GM19438 (cell line): Measurements from ENCODE around the gene ANKRD10.

ENCODE experiments used
- ATAC-seq: cut with Tn5 transposase; IDR thresholded peaks from one replicate; pipeline ENCODE4 v1.9.1; 2021; ENCODE audit warnings: low read depth; ENCODE audit not compliant: unreplicated experiment

Gene ANKRD10

GRCh38 chr13:110945928-110946570, 31.2 kb upstream of the ANKRD10 start:
- ATAC-seq = no peak

GRCh38 chr13:110944968-110945927, 30.4 kb upstream of the ANKRD10 start:
- ATAC-seq = no peak

- ATAC-seq = no peak
These were observed 29.5 kb upstream of the ANKRD10 start for GRCh38 chr13:110944121-110944967.

GRCh38 chr13:110942248-110942981, 27.5 kb upstream of the ANKRD10 start:
- peak; percentile 78 for ATAC-seq

- ATAC-seq = no peak
These were observed 24.0 kb upstream of the ANKRD10 start for GRCh38 chr13:110938662-110939421.

GRCh38 chr13:110937511-110938285, 22.8 kb upstream of the ANKRD10 start:
- ATAC-seq = no peak

GRCh38 chr13:110936519-110936918, 21.6 kb upstream of the ANKRD10 start:
- ATAC-seq = no peak

- ATAC-seq = no peak
These were observed 17.7 kb upstream of the ANKRD10 start for GRCh38 chr13:110932588-110932987.

GRCh38 chr13:110929104-110929777, 14.4 kb upstream of the ANKRD10 start:
- ATAC-seq = no peak

GRCh38 chr13:110925023-110925612, 10.2 kb upstream of the ANKRD10 start:
- ATAC-seq = no peak

- no peak for ATAC-seq
These were observed 9.7 kb upstream of the ANKRD10 start for GRCh38 chr13:110924639-110924934.

GRCh38 chr13:110923777-110924638, 9.1 kb upstream of the ANKRD10 start:
- ATAC-seq = no peak

GRCh38 chr13:110923086-110923485, 8.2 kb upstream of the ANKRD10 start:
- ATAC-seq = no peak

GRCh38 chr13:110922506-110922905, 7.6 kb upstream of the ANKRD10 start:
- ATAC-seq = no peak

- ATAC-seq = no peak
These were observed 6.8 kb upstream of the ANKRD10 start for GRCh38 chr13:110921695-110922094.

- no peak for ATAC-seq
These were observed 6.3 kb upstream of the ANKRD10 start for GRCh38 chr13:110921209-110921608.

GRCh38 chr13:110920038-110920437, 5.2 kb upstream of the ANKRD10 start:
- no peak for ATAC-seq
